T-helper 2 cell treated with Interferon-gamma antibody and Interleukin-4, amounts not matched to agents 100 ng/mL and 5 ng/mL, for 36 hours (primary cell): ENCODE data around the gene MAGI2. TPM values are rescaled to one million over a fixed set of nuclear protein-coding genes. Genes with fewer than 3 reads are reported as not detected.

Experiments
- intact Hi-C: fragments of 100-400 bp; cut with micrococcal nuclease; formaldehyde crosslinking; loops from one replicate; pipeline ENCODE4 v1.15.1; 2023
- total RNA-seq: library from RNA; stranded (reverse); gene quantifications from 2 replicates; pipeline ENCODE4 v1.2.3, GENCODE V29; 2022

MAGI2 gene
- total RNA-seq, 1 donor from 2014 or later: not detected

DNA sequence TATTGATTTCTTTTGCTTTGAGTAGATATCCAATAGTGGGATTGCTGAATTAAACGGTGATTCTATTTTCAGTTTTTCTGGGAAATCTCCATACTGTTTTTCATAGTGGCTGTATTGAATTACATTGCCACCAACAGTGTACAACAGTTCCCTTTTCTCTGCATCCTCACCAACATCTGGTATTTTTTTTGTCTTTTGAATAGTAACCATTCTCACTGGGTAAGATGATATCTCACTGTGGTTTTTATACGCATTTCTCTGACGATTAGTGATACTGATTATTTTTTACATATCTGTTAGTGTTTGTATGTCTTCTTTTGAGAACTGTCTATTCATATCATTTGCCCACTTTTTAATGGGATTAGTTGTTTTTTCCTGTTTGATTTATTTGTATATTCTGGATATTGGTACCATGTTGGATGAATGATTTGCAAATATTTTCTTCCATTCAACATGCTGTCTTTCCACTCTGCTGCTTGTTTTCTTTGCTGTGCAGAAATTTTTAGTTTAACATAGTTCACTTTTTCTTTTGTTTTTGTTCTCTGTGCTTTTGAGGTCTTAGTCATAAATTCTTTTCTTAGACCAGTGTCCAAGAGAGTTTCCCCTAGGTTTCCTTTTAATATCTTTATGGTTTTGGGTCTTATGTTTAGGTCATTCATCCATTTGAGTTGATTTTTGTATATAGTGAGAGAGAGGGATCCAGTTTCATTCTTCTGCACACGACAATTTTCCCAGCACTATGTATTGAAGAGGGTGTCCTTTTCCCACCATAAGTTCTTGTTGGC, 1070.2 kb downstream of the MAGI2 start:
- intact Hi-C loops: no loop called here

- intact Hi-C loops: no loop called here
Measured at GRCh38 chr7:78379148-78379547, 1074.3 kb downstream of the MAGI2 start.

GRCh38 chr7:78377532-78377931, 1075.9 kb downstream of the MAGI2 start:
- intact Hi-C loops: no loop called here

GRCh38 chr7:78370936-78371335, 1082.5 kb downstream of the MAGI2 start:
- intact Hi-C loops: no loop called here

GRCh38 chr7:78368771-78369170, 1084.7 kb downstream of the MAGI2 start:
- intact Hi-C loops: no loop called here

DNA sequence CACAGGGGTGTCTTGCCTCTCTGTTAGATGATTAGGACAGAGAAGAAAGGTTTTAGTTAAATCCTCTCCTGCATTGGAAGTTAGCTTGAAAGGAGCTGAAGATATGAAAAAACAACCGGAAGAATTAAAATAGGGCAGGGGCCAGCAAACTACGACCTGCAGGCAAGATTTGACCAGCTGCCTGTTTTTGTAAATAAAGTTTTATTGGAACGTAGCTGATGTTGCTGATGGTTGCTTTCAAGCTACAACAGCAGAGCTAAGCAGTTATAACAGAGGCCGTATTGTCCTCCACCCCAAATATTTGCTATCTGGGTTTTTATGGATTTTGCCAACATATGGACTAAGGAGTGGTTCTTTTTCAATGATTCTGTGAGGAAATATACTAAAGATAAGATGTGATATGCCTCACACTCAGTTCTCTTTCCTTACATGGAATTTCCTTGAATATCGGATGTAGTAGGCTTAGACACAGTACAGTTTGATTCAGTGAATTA, 1086.1 kb downstream of the MAGI2 start:
- intact Hi-C loops: no loop called here

- intact Hi-C loops: no loop called here
Measured at GRCh38 chr7:78363866-78364265, 1089.6 kb downstream of the MAGI2 start.

- intact Hi-C loops: no loop called here
Measured at GRCh38 chr7:78359836-78360235, 1093.6 kb downstream of the MAGI2 start.

GRCh38 chr7:78357709-78358108, 1095.8 kb downstream of the MAGI2 start:
- intact Hi-C loops: no loop called here

- intact Hi-C loops: no loop called here
Measured at GRCh38 chr7:78355834-78356233, 1097.6 kb downstream of the MAGI2 start.

DNA sequence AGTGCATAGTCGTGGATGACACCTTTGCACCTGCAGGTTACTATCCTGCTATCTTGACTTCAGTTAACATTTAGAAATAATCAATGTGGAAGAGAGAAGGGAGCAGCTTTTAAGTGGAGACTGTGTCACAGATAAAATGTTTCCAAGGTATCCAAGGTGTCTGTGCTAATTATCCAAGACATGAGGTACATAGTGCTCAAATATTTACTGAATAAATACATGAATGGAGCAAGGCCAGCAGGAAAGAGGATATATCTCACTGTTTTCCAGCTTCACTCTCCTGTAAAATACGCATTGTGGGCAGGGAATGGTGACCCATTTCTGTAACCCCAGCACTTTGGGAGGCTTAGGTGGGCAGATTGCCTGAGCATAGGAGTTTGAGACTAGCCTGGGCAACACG, 1102.5 kb downstream of the MAGI2 start:
- intact Hi-C loops: no loop called here

DNA sequence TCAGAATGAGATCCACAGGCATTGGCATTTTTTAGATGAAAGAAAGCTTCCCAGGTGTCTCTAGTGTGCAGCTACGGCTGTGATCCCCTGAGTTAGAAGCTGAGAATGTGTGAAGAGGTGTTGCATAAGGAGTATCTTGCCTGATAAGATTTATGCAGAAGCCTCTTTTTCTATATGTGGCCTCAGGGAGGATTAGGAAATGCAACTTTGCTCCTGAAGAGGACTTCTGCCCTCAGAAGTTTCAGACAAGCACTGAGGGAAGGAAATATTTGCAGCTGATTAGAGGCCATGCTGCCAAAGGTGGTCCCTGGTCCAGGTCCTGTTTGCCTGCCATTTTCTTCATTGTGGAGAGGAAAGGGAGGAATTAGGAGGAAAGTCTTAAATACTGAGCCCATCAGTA, 1103.1 kb downstream of the MAGI2 start:
- intact Hi-C loops: no loop called here

DNA sequence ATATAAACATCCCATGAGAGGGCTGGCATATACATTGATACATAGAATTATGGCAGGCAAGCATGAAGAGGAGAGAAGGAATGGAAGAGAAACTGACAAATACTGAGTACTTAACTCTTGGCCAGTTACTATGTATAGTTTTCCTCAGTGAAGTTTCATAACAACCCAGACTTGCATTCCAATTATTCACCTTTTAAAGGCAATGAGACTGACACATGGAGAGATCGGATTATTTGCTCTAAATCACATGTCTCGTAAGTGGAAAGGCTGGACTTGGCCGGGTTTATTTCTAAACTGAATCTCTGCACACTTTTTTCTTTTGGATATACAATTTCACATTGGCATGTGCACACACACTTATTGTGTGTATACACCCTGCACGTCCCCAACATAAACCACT, 1106.6 kb downstream of the MAGI2 start:
- intact Hi-C loops: no loop called here

DNA sequence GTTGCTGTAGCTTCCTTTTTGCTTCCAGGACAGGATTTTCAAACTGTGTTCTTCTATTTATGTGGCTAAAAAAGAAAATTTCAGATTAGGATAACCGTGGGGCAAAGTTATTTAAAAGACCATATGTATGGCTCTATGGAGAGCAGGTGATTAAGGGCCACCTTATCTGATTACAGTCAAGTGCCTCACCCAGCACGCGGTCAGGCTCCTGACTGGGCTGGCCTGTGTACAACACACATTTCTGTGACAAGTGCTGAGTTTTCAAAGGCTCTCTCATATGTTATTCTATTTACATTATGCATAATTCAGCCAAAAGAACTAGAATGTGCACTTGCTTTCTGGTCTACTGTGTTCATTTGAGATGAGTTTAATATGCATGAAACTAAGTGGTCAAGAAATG, 1107.5 kb downstream of the MAGI2 start:
- intact Hi-C loops: no loop called here

GRCh38 chr7:78345293-78345911, 1108.1 kb downstream of the MAGI2 start:
- intact Hi-C loops: no loop called here

GRCh38 chr7:78334426-78334825, 1119.0 kb downstream of the MAGI2 start:
- intact Hi-C loops: no loop called here

DNA sequence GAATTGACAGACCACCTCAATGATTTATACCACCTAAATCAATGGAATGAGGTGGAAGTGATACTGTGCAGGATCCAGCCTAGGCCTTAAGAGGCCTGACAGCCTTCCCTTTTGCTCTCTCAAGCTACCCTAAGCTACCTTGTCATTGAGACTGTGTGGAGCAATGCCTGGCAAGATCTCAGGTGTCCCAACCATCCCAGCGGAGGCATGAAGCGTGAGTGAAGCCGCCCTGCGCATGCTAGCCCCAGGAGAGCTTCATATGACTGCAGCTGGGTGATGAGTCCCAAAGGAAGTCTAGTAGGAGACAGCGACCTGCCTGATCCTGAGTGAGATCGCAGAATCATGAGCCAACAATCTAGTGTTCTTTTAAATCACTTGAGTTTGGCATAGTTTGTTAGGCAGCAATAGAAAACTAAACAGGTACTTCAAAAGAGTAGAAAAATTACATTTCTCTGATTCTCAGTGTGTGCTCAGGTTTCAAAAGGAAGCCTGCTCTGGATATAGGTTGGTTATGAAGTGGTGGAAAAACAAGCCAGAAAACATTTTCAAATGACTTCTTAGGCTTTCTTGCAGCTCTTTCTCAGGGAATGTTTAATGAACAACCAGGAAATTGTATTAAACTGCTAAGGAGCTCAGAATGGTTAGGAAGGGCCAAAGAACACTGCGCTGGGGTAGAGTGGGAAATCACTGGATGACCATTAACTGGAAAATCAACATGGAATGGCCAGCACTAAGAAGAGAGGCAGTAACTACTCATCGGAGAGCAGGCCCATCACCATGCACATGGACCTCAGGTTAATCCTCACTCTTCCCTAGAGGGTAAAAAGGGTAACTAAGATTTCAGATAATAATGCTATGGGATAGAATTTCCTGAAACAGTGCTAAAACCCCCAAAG, 1119.7 kb downstream of the MAGI2 start:
- intact Hi-C loops: no loop called here

GRCh38 chr7:78329001-78329655, 1124.3 kb downstream of the MAGI2 start:
- intact Hi-C loops: no loop called here

DNA sequence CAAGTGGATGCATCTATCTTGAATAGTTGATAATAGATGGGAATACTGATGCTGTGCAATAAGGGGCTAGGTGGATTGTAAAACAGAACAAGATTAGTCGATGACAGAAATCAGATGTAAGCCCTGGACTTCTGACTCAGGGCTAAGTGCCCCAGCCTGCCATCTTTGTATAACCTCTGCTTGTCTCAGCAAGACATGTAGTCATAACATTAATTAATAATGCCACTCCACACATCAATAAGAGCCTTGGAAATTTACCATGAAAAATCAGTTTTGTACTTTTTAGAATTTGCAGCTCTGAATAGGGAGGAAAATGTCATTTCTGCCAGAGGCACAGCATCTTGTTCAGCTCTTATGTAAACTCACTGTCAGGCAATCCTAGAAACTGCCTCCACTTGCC, 1125.7 kb downstream of the MAGI2 start:
- intact Hi-C loops: no loop called here

DNA sequence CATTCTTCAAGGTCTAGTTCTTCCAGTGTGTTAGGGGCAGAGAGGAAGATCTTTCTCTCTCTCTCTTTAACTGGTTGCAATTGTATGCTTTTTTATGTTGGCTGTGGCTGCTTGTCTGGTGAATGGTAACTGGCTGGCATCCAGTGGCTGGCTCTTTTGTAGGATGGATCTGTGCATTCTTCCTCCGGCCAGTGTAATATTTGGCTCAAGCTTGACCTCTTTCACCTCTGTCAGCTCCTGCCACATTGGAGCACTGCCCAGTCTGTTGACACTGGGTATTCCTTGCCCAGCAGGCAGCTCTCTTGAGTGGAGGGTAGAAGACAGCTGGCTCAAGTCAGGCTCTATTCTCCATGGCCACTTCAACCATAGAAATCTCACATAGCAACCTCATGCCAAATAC, 1126.6 kb downstream of the MAGI2 start:
- intact Hi-C loops: no loop called here

DNA sequence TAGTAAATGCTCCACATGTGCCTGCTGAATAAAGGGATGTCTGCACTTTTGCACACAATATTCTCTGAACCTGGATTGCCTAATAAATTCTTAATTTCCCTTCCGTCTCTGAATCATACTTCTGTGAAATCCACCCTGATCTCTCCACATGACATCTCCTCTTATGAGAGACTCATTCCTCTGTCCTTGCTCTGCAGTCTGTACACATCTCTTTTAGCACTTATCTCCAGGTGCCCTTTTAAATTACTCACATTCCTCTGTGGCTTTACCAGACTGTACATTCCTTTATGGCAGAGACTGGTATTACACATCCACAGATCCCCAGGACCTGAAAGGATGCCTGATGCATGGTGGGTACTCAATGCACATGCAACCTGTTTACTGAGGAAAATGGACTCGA, 1127.3 kb downstream of the MAGI2 start:
- intact Hi-C loops: no loop called here
